SU-DHL-6 (cell line): ENCODE measurements around the gene DFFB.

Experiments
- EZH2phosphoT487 ChIP-seq: fragments of 200-600 bp; sonication (generic), shearing (Covaris generic); conservative IDR thresholded peaks from 2 replicates; pipeline ENCODE4 v1.6.1; 2018; ENCODE audit warnings: mild to moderate bottlenecking, antibody characterized with exemption, low read length, moderate library complexity, mixed read lengths
- TF ChIP-seq, protein P1 (sequence below): fragments of 200-600 bp; sonication (generic); IDR thresholded peaks from one replicate; pipeline ENCODE4 v1.5.1; 2017; ENCODE audit warnings: antibody characterized with exemption, mild to moderate bottlenecking, low read length, moderate library complexity; ENCODE audit not compliant: insufficient read depth, poor library complexity, severe bottlenecking

DNA sequence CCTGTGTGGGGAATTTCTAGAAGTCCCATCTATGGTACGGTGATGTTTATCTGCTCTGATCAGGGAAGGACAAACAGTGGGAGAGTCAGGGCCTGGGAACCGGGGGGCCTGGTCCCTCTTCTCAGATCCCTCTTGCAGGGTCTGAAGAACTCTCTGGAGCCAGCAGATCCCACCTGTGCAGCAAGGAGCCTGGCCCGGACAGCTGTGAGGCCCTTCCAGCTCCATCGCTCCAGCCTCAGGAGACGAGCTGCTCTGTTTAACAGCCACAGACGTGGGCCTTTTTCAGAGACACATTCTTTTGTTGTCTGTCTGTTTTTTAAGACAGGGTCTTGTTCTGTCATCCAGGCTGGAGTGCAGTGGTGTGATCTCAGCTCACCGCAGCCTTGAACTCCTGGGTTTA, 28.3 kb downstream of the DFFB start:
- TF ChIP-seq, protein P1, sequence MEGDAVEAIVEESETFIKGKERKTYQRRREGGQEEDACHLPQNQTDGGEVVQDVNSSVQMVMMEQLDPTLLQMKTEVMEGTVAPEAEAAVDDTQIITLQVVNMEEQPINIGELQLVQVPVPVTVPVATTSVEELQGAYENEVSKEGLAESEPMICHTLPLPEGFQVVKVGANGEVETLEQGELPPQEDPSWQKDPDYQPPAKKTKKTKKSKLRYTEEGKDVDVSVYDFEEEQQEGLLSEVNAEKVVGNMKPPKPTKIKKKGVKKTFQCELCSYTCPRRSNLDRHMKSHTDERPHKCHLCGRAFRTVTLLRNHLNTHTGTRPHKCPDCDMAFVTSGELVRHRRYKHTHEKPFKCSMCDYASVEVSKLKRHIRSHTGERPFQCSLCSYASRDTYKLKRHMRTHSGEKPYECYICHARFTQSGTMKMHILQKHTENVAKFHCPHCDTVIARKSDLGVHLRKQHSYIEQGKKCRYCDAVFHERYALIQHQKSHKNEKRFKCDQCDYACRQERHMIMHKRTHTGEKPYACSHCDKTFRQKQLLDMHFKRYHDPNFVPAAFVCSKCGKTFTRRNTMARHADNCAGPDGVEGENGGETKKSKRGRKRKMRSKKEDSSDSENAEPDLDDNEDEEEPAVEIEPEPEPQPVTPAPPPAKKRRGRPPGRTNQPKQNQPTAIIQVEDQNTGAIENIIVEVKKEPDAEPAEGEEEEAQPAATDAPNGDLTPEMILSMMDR, result no peak
- no peak for TF ChIP-seq EZH2phosphoT487
